Kidney (tissue), 14 donors: ENCODE measurements around the gene ZNF653. TPM values are rescaled to one million over a fixed set of nuclear protein-coding genes. Genes with fewer than 3 reads are reported as not detected.
"Not testable (repeated sequence)": the region's sequence is repeated elsewhere in the genome, so short reads cannot be mapped to it uniquely, and the experiment has no call there.

ENCODE experiments used
- DNase-seq, 5 donors: peaks; one replicate each; pipeline ENCODE4 v3.0.0-alpha.2; 2013 to 2020
- FAIRE-seq: peaks from 2 replicates; lab custom pipeline; 2012; peaks lifted over from hg19 to GRCh38; lab: Jason Lieb, UNC
- H3K27ac ChIP-seq, 2 donors: one replicate each; pipeline ENCODE4 v1.7.0; 2013; ENCODE audit warnings: low read depth in 2 of 2, low read length in 2 of 2, inconsistent platforms in 1 of 2
- H3K27me3 ChIP-seq: one replicate; pipeline ENCODE4 v1.7.1; 2013; ENCODE audit warnings: low read length, inconsistent platforms; ENCODE audit not compliant: control insufficient read depth, insufficient read depth
- H3K36me3 ChIP-seq, 3 donors: one replicate each; pipeline versions ENCODE4 v1.7.0 to v1.7.1; 2013; ENCODE audit warnings: low read length in 3 of 3, control low read depth in 1 of 3, inconsistent platforms in 1 of 3; ENCODE audit not compliant: insufficient read depth in 3 of 3, control insufficient read depth in 2 of 3
- H3K4me1 ChIP-seq, 3 donors: one replicate each; pipeline versions ENCODE4 v1.7.0 to v1.7.1; 2013; ENCODE audit warnings: low read length in 3 of 3, inconsistent platforms in 1 of 3, low read depth in 1 of 3; ENCODE audit not compliant: control insufficient read depth in 2 of 3, insufficient read depth in 2 of 3
- H3K4me3 ChIP-seq, 3 donors: one replicate each; pipeline versions ENCODE4 v1.7.0 to v1.8.1; 2013; ENCODE audit warnings: low read length in 3 of 3, control low read depth in 1 of 3, inconsistent platforms in 1 of 3
- H3K9ac ChIP-seq, 3 donors: one replicate each; pipeline versions ENCODE4 v1.7.0 to v1.7.1; 2013; ENCODE audit warnings: low read length in 3 of 3, control low read depth in 1 of 3, inconsistent platforms in 1 of 3
- H3K9me3 ChIP-seq, 3 donors: one replicate each; pipeline versions ENCODE4 v1.7.0 to v1.7.1; 2013; ENCODE audit warnings: low read length in 3 of 3, control low read depth in 1 of 3, inconsistent platforms in 1 of 3; ENCODE audit not compliant: control insufficient read depth in 2 of 3, insufficient read depth in 1 of 3
- intact Hi-C: fragments of 100-400 bp; cut with DNase I; formaldehyde crosslinking; loops from one replicate; pipeline ENCODE4 v1.11.1; 2022
- polyA plus RNA-seq: library from polyadenylated mRNA; stranded (reverse); fragments of 350-450 nt; fragmentation: Illumina TruSeq; extraction: RNeasy Lipid Tissue Mini Kit (QIAGEN cat#74804); gene quantifications from one replicate; pipeline ENCODE4 v1.2.3, GENCODE V29; 2014; ENCODE audit warnings: low read depth, low replicate concordance; ENCODE audit not compliant: insufficient read depth
- total RNA-seq: library from RNA; stranded (reverse); fragmentation: NEBNext Ultra II Directional; extraction: Animal tissue kit (Norgen Biotek cat#: 25700); gene quantifications from one replicate; pipeline ENCODE4 v1.2.1, GENCODE V29; 2021
- TF ChIP-seq, protein P1 (sequence below): IDR thresholded peaks from 3 replicates; pipeline ENCODE4 v1.5.1; 2012; ENCODE audit warnings: mild to moderate bottlenecking, moderate library complexity, borderline replicate concordance; ENCODE audit not compliant: insufficient read depth; ENCODE audit errors: extremely low read depth
- donor health status: control.
- donor health status: control.
- donor health status: control.
- donor health status: control.
- donor health status: control.
- donor health status: DM: yes; HTN: yes; CAD: no.
- donor health status: Normal renal cell carcinoma (clear cell type).

ZNF653 gene
- total and polyA plus RNA-seq, 2 donors from 2014 or later: 10.8 to 11.5 TPM

DNA sequence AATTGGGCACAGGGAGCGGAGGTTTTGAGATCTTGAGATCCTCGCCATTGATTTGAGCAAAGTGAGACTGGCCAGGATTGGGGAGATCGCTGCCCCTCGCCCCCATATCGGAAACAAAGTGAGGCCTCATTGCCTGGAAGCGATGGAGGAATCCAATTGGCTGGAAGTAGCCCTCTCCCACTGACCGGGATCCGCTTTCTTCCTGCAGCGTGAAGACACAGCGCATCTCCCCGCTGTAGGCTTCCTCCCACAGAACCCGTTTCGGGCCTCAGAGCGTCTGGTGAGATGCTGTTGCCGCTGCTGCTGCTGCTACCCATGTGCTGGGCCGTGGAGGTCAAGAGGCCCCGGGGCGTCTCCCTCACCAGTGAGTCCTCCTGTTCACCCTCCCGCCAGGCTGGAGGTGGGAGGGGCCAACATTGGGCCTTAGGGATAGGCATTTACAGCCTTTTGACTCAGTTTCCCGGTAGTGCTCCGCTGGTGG is 69.8 kb downstream of the ZNF653 start:
- FAIRE-seq (no peak), DNase-seq (peak in 3 of 5 donors; percentile 40 to 88 (median 81))
- Histone ChIP-seq H3K4me3 (peak overlapping the region; percentile 96 to 98 (median 98)), H3K27ac (peak overlapping the region; percentile 34 to 86), H3K9ac (peak overlapping the region; percentile 72 to 92 (median 92)), H3K27me3 (no peaks in the 10 kb centered on the region), H3K9me3 (no peaks in the 10 kb centered on the region), H3K36me3 (peaks cover 0 to 10% (median 9%) of the 10 kb centered on the region in 3 donors), H3K4me1 (peaks cover 0 to 16% (median 8%) of the 10 kb centered on the region in 3 donors)
- intact Hi-C loops: no loop called here
- TF ChIP-seq, protein P1, sequence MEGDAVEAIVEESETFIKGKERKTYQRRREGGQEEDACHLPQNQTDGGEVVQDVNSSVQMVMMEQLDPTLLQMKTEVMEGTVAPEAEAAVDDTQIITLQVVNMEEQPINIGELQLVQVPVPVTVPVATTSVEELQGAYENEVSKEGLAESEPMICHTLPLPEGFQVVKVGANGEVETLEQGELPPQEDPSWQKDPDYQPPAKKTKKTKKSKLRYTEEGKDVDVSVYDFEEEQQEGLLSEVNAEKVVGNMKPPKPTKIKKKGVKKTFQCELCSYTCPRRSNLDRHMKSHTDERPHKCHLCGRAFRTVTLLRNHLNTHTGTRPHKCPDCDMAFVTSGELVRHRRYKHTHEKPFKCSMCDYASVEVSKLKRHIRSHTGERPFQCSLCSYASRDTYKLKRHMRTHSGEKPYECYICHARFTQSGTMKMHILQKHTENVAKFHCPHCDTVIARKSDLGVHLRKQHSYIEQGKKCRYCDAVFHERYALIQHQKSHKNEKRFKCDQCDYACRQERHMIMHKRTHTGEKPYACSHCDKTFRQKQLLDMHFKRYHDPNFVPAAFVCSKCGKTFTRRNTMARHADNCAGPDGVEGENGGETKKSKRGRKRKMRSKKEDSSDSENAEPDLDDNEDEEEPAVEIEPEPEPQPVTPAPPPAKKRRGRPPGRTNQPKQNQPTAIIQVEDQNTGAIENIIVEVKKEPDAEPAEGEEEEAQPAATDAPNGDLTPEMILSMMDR: no peak

DNA sequence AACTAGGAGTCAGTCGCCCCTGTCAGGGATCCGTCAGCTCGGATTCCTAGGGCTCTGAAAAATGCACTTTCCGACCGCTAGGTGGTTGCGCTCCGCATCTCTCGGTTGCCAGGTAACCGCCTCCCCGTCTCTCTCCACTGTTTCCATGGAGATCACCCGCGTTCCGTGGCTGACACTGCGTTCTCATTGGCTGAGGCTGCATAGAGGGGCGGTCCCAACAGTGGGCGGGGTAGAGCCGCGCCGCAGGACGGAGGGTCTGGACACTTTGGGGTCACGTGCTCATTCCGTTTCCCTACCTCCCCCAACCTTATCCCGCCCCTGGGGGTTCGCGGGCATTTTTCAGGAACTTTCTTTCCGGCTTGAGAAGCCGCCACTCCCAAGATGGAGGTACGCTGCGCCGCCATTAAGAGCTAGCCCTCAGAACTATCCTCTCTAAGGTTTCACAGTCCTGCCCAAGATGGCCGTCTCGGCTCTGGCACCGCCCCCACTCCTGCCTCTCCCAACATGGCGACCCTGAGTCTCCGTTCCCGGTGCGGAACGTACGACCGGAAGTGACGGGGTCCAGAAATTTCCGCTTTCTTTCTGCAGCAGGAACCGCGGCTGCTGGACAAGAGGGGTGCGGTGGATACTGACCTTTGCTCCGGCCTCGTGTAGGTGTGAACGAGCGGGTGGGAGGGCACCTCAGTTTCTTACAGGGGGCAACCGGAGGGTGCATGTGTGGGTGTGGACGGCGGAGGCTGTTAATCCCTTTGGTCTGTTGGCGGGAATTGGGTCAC is 70.4 kb downstream of the ZNF653 start, which contains the start of the genes ODAD3 and PRKCSH:
TSS of gene ODAD3 (minus strand) at position 65 of the 776 bp plus-strand sequence. CDS start 105 bp downstream, outside the sequence.
TSS of gene PRKCSH (plus strand) at position 579 of the 776 bp plus-strand sequence. CDS start 483 bp downstream, outside the sequence.
- FAIRE-seq (peak; percentile 99), DNase-seq (peak; percentile 100)
- Histone ChIP-seq H3K27me3 (no peaks in the 10 kb centered on the region), H3K9me3 (no peaks in the 10 kb centered on the region), H3K36me3 (peaks cover 0 to 10% (median 8%) of the 10 kb centered on the region in 3 donors), H3K4me1 (peaks cover 0 to 16% (median 8%) of the 10 kb centered on the region in 3 donors), H3K9ac (peak within 1 kb of the TSS; percentile 81 to 92 (median 92)), H3K4me3 (peak within 1 kb of the TSS; percentile 96 to 98 (median 98)), H3K27ac (peak within 1 kb of the TSS; percentile 86)
- intact Hi-C loops: no loop called here
- TF ChIP-seq, protein P1: peak; percentile 99

DNA sequence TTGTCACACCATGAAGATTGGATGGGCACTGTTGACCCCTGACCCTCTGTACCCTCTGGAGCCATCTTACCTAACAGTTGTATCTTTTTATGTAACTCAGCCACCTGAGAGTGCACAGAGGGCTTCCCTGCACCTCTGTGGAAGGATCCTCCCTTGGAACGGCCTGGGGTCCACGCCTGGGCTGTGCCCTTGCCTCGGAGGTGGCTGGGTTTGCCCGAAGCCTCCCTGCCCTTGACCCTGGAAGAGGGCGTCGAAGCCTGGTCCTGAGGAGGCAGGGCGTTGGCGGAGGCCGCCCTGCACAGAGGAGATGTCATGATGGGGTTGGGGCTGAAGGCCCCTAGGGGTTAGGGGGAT is 71.0 kb downstream of the ZNF653 start:
- DNase-seq (no peak), FAIRE-seq (no peak)
- H3K27me3 ChIP-seq: no peaks in the 10 kb centered on the region
- H3K36me3 ChIP-seq: peaks cover 0 to 10% (median 8%) of the 10 kb centered on the region in 3 donors
- H3K4me1 ChIP-seq: peaks cover 0 to 16% (median 8%) of the 10 kb centered on the region in 3 donors
- H3K4me3 ChIP-seq: peak overlapping the region in 2 of 3 donors; percentile 49 to 98
- H3K9me3 ChIP-seq: no peaks in the 10 kb centered on the region
- TF ChIP-seq, protein P1: no peak
- intact Hi-C loops: no loop called here
- peak overlapping the region; percentile 68 to 86 for H3K27ac ChIP-seq
- H3K9ac ChIP-seq: peak overlapping the region in 2 of 3 donors; percentile 20 to 81

DNA sequence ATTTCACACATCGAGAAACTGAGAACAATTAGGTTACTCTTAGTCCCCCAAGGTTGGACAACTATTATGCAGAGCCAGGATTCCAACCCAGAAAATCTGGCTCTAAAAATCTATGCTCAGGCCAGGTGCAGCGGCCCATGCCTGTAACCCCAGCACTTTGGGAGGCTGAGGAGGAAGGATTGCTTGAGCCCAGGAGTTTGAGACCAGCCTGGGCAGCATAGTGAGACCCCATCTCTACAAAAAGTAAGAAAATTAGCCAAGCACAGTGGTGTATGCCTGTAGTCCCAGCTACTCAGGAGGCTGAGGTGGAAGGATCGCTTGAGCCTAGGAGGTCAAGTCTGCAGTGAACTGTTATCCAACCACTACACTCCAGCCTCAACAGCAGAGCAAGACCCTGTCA is 72.1 kb downstream of the ZNF653 start:
- H3K4me1 ChIP-seq: peaks cover 0 to 16% (median 8%) of the 10 kb centered on the region in 3 donors
- H3K27ac ChIP-seq, H3K4me3 ChIP-seq, H3K36me3 ChIP-seq, intact Hi-C loops, FAIRE-seq, H3K27me3 ChIP-seq, DNase-seq, H3K9ac ChIP-seq, H3K9me3 ChIP-seq: not testable (repeated sequence)
